Duodenal mucosa (tissue), 2 donors: ENCODE measurements around the gene RHBDF2.
A peak's percentile ranks its signal among the peaks of the same experiment; 100 is the strongest.

Experiments
- H3K27ac ChIP-seq: one replicate; pipeline ENCODE4 v1.7.0; 2013; ENCODE audit warnings: low read depth, low read length
- H3K27me3 ChIP-seq, 2 donors: one replicate each; pipeline ENCODE4 v1.7.0; 2013; ENCODE audit warnings: low read length in 2 of 2, control low read depth in 1 of 2; ENCODE audit not compliant: insufficient read depth in 2 of 2, control insufficient read depth in 1 of 2
- H3K36me3 ChIP-seq, 2 donors: one replicate each; pipeline ENCODE4 v1.7.0; 2013; ENCODE audit warnings: low read length in 2 of 2, control low read depth in 1 of 2; ENCODE audit not compliant: insufficient read depth in 2 of 2, control insufficient read depth in 1 of 2
- H3K4me1 ChIP-seq, 2 donors: one replicate each; pipeline ENCODE4 v1.7.0; 2013; ENCODE audit warnings: low read length in 2 of 2, control low read depth in 1 of 2; ENCODE audit not compliant: insufficient read depth in 2 of 2, control insufficient read depth in 1 of 2
- H3K4me3 ChIP-seq, 2 donors: one replicate each; pipeline ENCODE4 v1.7.0; 2013; ENCODE audit warnings: low read length in 2 of 2, low read depth in 1 of 2
- H3K9ac ChIP-seq, 2 donors: one replicate each; pipeline ENCODE4 v1.7.0; 2013; ENCODE audit warnings: low read length in 2 of 2, low read depth in 1 of 2
- H3K9me3 ChIP-seq, 2 donors: one replicate each; pipeline ENCODE4 v1.7.0; 2013; ENCODE audit warnings: low read length in 2 of 2, control low read depth in 1 of 2; ENCODE audit not compliant: control insufficient read depth in 1 of 2

RHBDF2 gene

DNA sequence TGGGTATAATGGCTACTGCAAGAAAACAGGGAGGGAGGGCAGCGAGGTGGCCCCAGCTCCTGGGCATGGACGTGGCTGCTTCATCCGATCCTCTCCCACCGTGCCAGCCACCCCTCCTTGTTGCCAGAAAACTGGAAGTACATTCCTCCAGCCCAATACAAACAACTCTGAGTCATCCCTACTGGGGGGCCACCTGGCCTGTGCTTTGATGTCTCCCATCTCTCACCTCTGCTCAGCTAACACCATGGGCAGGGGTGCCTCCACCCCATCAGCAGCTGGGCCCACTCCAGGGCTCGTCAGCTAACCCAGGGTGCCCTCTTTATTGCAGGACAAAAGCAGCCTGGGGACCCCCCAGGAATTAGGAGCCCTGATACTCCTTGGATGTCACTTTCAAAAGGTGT, 2.0 kb downstream of the RHBDF2 start:
- H3K9ac ChIP-seq, result peak overlapping the region in 1 of 2 donors; percentile 50
- no peaks in the 10 kb centered on the region for H3K27me3 ChIP-seq
- H3K36me3 ChIP-seq, result no peaks in the 10 kb centered on the region
- no peaks in the 10 kb centered on the region for H3K9me3 ChIP-seq
- peaks cover 54 to 61% of the 10 kb centered on the region in 2 donors for H3K4me1 ChIP-seq
- no peak overlapping the region for H3K27ac ChIP-seq
- peak overlapping the region; percentile 38 to 82 for H3K4me3 ChIP-seq

DNA sequence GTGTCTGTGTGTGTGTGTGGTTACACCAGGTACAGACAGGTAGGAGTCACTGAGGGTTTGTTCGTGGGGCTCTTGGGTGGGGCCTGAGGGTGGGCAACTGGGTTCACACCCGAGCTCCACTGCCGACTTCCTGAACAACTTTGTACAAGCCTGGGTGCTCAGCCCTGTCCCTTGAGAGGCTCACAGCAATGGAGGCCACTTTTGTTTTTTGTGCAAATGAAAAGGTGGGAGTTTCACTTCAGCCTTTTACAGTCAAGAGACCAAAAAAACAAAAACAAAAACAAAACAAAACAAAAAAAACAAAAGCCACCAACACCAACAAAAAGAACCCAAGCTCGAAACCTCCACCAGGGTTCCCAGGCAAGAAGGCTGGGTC, 2.4 kb downstream of the RHBDF2 start:
- Histone ChIP-seq H3K9ac (peak overlapping the region; percentile 48 to 50), H3K4me1 (peaks cover 58 to 65% of the 10 kb centered on the region in 2 donors), H3K36me3 (no peaks in the 10 kb centered on the region), H3K9me3 (no peaks in the 10 kb centered on the region), H3K27me3 (no peaks in the 10 kb centered on the region), H3K27ac (no peak overlapping the region), H3K4me3 (peak overlapping the region; percentile 38 to 82)

- Histone ChIP-seq H3K9ac (peak overlapping the region; percentile 48 to 50), H3K4me3 (peak overlapping the region; percentile 38 to 52), H3K9me3 (no peaks in the 10 kb centered on the region), H3K27me3 (no peaks in the 10 kb centered on the region), H3K36me3 (no peaks in the 10 kb centered on the region), H3K4me1 (peaks cover 64 to 71% of the 10 kb centered on the region in 2 donors), H3K27ac (peak overlapping the region; percentile 76)
Observed at GRCh38 chr17:76497979-76498875, 3.0 kb downstream of the RHBDF2 start.

DNA sequence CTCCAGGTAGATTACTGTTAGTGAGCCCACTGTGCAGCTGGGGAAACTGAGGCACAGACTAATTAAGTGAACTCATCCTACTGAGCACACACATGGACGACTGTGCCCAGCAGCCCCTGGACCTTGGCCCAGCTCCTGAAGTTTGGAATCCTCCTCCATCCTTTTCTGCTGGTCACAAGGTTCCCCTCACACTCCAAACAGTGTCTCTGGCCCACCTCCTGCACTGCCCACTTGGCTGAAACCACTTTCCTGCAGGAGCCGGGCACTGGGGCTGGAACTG, 3.6 kb downstream of the RHBDF2 start:
- Histone ChIP-seq H3K4me3 (peak overlapping the region; percentile 38 to 52), H3K9me3 (no peaks in the 10 kb centered on the region), H3K4me1 (peaks cover 70 to 75% of the 10 kb centered on the region in 2 donors), H3K36me3 (no peaks in the 10 kb centered on the region), H3K27ac (no peak overlapping the region), H3K27me3 (no peaks in the 10 kb centered on the region), H3K9ac (peak overlapping the region; percentile 48 to 50)

GRCh38 chr17:76496464-76496863, 4.8 kb downstream of the RHBDF2 start:
- Histone ChIP-seq H3K4me3 (no peak overlapping the region), H3K27me3 (no peaks in the 10 kb centered on the region), H3K4me1 (peaks cover 75 to 77% of the 10 kb centered on the region in 2 donors), H3K27ac (no peak overlapping the region), H3K36me3 (no peaks in the 10 kb centered on the region), H3K9me3 (no peaks in the 10 kb centered on the region), H3K9ac (no peak overlapping the region)

GRCh38 chr17:76495663-76496400, 5.4 kb downstream of the RHBDF2 start:
- no peak overlapping the region for H3K4me3 ChIP-seq
- H3K36me3 ChIP-seq, result no peaks in the 10 kb centered on the region
- H3K9ac ChIP-seq, result no peak overlapping the region
- no peaks in the 10 kb centered on the region for H3K27me3 ChIP-seq
- peaks cover 80 to 83% of the 10 kb centered on the region in 2 donors for H3K4me1 ChIP-seq
- no peak overlapping the region for H3K27ac ChIP-seq
- H3K9me3 ChIP-seq, result no peaks in the 10 kb centered on the region

- Histone ChIP-seq H3K4me1 (peaks cover 70 to 80% of the 10 kb centered on the region in 2 donors), H3K27ac (peak overlapping the region; percentile 74)
Observed at GRCh38 chr17:76493505-76494167, 7.6 kb downstream of the RHBDF2 start.

DNA sequence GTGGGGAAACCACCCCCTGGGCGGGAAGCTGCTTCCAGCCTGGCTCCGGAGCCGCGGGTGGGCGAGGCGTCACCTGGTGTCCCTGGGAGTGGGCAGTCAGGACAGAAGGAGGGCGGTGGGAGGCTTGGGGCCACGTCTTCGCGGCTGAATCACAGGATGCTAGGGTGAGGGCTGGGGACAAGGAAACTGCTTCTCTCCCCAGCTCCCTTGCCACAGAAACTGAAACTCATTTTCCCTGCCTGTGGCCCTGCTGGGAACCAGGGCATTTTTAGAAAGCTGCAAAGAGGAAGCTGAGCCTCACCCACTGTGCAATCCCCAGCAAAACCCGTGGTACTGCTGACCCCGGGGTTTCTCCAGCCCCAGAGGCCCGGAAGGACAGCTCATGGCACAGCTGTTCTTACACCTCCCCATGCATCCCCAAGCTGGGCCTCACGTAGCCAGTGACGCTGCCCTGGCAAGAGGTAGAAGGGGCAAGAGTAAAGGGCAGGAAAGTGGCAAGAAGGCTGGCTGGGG, 8.2 kb downstream of the RHBDF2 start:
- Histone ChIP-seq H3K9me3 (no peaks in the 10 kb centered on the region), H3K27me3 (no peaks in the 10 kb centered on the region), H3K36me3 (no peaks in the 10 kb centered on the region), H3K27ac (peak overlapping the region; percentile 74), H3K9ac (peak overlapping the region; percentile 59), H3K4me3 (peak overlapping the region; percentile 41 to 68), H3K4me1 (peaks cover 64 to 74% of the 10 kb centered on the region in 2 donors)

More at GRCh38 chr17:76493505-76494167, 7.6 kb downstream of the RHBDF2 start:
- peak overlapping the region; percentile 59 for H3K9ac ChIP-seq
- no peaks in the 10 kb centered on the region for H3K27me3 ChIP-seq
- H3K36me3 ChIP-seq, result no peaks in the 10 kb centered on the region
- H3K9me3 ChIP-seq, result no peaks in the 10 kb centered on the region
- peak overlapping the region; percentile 41 to 68 for H3K4me3 ChIP-seq

- Histone ChIP-seq H3K27ac (peak overlapping the region; percentile 74), H3K9ac (peak overlapping the region; percentile 59), H3K4me3 (peak overlapping the region; percentile 41 to 68), H3K9me3 (no peaks in the 10 kb centered on the region), H3K27me3 (no peaks in the 10 kb centered on the region), H3K4me1 (peaks cover 57 to 68% of the 10 kb centered on the region in 2 donors), H3K36me3 (no peaks in the 10 kb centered on the region)
Observed at GRCh38 chr17:76492123-76492988, 8.9 kb downstream of the RHBDF2 start.
